Fibroblast of skin of left quadriceps (primary cell): ENCODE results near the gene PLAAT4.
"Not testable (repeated sequence)": the region's sequence is repeated elsewhere in the genome, so short reads cannot be mapped to it uniquely, and the experiment has no call there.

Experiments used
- DNase-seq, 2 experiments: peaks; one replicate each; pipeline ENCODE4 v3.0.0-alpha.2; 2013; ENCODE audit warnings: low read depth in 2 of 2

PLAAT4 gene

DNA sequence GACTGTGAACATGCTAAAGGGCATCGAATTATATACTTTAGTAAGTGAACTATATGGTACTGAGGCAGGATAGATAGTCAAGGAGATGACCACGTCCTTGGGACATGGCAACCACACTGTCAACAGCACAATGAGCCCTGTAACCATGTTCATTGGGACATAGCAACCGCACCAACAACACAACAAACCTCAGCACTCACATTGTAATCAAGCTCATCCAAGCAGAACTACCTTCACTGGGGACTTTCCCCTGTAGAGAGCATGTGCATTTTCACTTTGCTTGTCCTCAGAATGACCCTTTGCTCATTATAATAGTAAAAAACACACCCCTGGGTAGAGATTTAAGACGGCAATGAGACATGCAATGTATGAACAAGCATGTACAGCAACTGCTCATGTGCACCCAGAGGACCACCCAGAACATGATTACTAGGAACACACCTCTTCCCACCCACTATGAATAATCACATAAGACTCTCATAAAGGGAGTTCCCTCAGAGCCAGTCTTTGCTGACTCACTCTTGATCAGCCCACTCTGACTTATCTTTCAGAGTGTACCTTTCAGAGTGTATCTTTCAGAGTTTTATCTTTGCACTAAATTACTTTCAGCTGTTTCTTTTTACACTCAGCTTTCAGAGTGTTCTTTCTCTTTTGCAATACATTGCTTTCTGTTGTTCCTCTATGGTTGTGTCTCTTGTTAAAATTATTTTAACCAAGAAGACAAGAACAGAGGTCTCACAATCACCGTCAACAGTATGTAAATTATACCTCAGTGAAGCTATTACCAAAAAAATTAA lies 30.6 kb downstream of the PLAAT4 start:
- DNase-seq = peak; percentile 75 to 77

DNA sequence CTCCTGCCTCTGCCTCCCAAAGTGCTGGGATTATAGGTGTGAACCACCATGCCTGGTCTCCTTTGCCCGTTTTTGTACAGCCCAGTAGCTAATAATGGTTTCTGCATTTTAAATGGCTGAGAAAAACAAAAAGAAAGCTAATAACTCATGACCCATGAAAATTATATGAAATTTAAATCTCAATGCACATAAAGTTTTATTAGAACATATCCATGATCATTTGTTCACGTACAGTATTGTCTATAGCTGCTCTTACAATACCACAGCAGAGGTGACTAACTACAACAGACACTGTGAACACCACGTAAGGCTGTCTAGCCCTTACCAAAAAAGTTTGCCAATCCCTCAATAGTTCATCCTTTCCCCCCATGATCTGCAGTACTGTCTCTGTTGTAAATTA lies 33.0 kb downstream of the PLAAT4 start:
- DNase-seq = no peak

DNA sequence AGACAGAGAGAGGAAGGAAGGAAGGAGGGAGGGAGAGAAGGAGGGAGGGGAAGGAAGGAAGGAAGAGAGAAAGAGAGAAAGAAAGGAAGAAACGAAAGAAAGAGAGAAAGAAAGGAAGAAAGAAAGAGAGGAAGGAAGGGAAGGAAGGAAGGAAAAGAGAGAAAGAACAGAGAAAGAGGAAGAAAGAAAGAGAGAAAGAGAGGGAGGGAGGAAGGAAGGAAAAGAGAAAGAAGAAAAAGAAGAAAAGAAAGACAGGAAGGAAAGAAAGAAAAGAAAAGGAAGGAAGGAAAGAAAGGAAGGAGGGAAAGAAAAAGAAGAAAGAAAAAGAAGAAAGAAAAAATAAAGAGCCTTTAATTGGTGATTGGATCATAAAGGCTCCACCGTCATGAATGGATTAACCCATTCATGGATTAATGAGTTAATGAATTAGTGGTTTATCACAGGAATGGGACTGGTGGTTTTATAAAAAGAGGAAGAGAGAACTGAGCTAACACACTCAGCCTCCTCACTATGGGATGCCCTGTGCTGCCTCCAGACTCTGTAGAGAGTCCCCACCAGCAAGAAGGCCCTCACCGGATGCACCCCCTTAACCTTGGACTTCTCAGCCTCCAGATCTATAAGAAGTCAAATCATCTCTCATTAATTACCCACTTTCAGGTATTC lies 35.5 kb downstream of the PLAAT4 start:
- no peak for DNase-seq

DNA sequence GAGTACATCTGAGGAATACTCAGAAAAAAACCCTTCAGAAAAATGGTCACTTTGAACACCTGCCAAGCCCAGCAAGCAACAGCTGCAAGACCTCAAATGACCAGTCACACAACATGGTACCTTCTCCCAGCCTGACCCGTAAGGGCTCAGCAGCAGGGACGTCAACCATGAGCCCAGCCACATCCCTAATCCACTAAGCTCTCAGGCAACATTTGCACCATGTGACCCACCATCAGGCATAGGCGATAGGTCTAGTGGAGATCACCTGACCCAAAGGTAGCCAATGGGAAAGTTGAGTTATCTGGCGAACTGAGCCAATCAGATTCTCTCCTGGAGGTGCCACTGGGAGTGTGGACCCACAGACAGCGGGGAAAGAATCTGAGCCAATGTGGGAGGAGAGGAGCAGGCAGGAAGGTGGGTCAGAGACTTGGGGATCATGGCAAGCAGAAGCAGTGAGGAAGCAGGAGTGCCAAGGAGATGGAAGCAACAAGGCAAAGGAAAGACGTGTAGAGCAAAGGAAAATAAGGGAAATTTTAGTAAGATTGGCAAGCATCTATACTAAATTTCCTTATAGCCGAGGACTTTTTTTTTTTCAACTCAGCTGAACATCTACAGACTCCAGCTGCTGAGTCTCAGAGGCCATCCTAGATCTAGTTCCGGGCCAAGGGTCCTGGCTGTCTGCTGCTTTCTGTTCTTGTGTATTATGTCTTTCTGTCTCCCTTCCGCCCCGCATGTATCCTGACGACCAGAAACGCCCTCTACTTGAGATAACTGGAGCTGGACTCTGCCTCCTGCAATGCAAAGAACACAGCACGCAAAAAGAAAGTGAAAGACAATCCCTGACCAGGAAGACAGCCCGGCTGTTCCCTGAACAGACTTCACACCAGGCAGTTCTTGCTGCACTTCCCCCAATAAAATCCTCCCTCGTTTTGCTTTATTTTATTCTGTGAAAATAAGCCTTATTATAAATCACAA lies 37.6 kb downstream of the PLAAT4 start:
- peak in 1 of 2 experiments; percentile 28 for DNase-seq

DNA sequence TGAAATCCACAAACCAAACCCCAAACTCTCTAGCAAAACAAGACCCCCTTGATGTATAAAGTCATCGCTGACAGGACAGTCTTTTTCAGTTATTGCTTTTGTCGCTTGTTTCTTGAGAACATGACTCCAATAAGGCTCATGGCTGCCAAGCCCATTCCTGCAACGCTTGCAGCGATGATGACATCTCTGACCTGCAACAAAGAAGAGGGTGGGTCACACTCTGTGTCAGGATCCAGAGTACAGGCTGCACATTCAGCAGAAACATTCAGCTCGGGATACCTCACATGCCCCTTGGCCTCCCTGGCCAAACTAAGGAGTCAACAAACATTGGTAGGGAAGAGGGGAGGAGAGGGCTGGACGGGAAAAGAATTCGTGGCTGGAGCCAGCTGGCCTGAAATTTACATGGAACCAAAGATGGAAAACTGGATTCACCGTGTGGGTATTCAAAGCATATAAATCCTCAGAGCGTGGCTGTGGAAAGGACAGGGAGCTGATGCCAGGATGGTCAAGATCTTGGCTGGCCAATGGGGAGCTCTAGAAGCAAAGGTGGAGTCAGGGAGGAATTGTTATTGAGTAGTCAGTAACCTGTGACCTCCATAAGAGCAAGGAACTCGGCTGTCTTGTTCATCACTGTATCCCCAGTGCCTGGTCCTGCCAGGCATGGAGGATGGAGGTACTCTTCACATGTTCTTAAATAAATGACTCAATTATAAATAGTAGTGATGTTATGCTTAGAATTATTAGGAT lies 38.4 kb downstream of the PLAAT4 start:
- no peak for DNase-seq

DNA sequence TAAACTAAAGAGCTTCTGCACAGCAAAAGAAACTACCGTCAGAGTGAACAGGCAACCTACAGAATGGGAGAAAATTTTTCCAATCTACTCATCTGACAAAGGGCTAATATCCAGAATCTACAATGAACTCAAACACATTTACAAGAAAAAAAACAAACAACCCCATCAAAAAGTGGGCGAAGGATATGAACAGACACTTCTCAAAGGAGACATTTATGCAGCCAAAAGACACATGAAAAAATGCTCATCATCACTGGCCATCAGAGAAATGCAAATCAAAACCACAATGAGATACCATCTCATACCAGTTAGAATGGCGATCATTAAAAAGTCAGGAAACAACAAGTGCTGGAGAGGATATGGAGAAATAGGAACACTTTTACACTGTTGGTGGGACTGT lies 42.3 kb downstream of the PLAAT4 start:
- not testable (repeated sequence) for DNase-seq

DNA sequence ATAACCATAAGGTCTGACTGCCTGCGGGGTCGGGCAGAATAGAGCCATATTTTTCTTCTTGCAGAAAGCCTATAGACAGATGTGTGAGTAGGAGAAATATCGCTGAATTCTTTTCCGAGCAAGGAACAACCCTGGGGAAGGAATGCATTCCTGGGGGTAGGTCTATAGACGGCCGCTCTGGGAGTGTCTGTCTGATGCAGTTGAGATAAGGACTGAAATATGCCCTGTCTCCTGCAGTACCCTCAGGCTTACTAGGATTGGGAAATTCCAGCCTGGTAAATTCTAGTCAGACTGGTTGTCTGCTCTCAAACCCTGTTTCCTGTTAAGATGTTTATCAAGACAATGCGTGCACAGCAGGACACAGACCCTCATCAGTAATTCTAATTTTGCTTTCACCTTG lies 44.6 kb downstream of the PLAAT4 start:
- not testable (repeated sequence) for DNase-seq

DNA sequence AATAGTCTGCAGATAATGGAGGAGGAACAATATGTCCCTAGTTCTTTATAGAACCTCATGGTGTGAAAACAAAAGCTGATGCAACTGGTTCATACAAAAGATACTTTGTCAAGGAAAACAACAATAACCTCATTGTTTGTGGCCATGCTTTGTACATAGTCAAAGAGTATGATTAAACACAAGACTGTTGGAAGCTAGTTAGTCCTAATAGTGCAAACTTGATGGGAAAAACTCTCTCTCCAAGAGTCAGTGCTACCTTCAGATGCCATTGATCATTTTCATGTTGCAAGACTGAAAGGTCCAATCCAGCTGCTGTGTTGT lies 46.7 kb downstream of the PLAAT4 start:
- no peak for DNase-seq

DNA sequence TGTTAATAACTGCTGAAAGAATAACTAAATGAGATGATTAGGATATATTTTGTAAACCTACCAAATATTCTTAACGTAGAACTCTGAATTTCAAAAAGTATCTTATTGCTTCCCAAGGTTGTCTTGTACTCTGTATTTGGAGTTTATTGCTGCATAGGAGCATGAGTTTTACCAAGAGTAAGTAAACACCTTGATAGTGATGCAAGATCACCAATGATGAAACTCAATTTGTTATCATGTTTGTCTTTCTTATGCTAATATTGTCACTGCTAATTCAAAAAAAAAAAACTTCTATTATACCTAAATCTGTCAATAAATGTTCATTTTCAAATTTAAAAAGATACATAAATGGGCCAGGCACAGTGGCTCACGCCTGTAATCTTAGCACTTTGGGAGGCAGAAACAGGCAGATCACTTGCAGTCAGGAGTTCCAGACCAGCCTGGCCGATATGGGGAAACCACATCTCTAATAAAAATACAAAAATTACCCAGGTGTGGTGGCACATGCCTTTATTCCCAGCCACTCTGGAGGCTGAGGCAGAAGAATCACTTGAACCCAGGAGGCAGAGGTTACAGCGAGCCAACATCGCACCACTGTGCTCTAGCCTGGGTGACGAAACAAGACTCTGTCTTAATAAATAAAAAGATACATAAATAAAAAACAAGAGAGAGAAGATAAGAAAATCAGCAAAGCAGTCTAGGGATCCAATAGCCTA lies 50.0 kb downstream of the PLAAT4 start:
- no peak for DNase-seq

DNA sequence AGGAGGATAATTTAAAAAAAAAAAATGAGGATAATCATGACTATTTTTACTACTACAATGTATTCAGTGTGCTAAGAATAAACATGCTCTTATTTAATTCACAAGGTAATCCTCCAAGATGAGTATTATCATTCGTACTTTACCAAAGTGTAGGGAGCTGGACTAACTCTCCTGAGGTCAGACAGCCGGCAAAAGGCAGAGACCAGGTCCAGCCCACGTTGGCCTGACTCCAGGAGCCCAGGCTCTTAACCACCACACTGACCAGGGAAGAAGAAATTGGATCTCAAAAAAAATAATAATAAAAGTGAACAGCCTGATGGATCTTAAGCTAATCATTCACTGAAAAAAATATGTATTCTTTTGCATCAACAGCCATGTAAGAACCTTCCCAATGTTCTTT lies 52.4 kb downstream of the PLAAT4 start:
- DNase-seq = no peak

DNA sequence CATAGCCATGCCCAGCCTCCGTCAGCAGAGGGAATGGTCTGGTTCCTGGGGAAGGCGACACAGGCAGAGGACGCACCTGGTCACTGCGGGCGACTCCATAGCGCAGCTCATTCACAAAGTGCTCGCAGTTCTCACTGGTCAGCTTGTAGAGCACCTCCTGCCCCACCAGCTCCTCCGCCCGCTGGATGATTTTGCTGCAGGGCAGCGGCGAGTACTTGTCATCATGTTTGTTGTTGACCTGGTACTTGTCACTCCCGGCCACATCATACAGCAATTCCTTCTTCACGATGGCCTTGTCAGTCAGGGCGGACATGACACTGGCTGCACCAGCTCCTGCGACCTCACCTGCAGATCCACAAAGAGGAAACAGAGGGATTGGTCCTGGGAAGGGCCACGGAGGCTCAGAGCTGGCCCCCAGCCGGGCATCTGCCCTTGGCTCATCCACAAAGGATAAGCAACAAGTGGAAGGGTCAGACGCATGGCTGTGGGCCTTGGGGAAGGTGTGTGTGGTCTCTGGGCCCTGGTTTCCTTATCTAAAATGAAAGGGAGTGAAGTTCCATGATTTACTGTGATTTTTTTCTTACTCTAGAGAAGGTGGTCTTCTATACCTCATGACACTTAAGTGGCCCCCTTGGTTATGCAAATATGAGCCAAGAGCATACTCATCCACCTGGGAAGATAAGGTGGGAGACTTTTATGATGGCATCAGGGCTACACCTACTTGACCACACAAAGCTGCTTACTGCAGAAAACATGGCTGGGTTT lies 53.6 kb downstream of the PLAAT4 start:
- DNase-seq = no peak

DNA sequence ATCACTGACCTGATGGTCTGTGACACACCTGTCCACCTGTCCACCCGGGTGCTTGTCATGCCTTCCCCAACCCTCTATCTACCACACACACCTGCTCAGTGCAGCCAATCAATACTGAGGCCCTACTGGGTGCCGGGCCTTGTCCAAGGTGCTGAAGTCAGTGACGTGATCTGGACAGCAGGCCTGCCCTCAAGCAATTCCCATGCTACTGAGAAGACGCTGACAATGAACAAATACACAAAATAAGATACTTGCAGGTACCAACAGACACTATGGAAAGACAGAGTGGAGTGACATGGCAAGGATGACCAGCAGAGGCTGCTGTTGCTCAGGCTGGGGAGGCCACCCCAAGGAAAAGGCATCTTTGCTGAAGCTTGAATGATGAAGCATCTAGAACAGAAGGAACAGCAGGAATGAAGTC lies 56.4 kb downstream of the PLAAT4 start:
- DNase-seq = no peak

DNA sequence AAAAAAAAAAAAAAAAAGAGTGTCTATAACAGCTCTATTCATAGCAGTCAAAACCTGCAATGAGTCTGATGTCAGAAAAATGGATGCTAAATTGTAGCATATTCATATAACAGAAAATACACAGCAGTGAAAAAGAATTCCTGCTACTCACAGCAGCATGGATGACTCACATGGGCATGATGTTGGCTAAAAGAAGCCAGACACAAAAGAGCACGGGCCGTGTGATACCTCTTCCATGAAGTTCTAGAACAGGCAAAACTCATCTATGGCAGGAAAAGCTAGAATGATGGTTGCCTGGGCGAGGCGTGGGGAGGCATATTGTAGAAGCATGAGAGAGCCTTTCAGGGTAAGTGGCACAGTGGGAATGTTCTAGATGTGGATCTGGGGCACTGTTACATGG lies 58.7 kb downstream of the PLAAT4 start:
- DNase-seq = no peak
